ENCODE data around the gene SLC24A3. TPM values are rescaled to one million over a fixed set of nuclear protein-coding genes. Genes with fewer than 3 reads are reported as not detected.

Gene SLC24A3
- total RNA-seq, 4 donors from 2014 or later = 4.2 to 6.4 (median 5.6) TPM

DNA sequence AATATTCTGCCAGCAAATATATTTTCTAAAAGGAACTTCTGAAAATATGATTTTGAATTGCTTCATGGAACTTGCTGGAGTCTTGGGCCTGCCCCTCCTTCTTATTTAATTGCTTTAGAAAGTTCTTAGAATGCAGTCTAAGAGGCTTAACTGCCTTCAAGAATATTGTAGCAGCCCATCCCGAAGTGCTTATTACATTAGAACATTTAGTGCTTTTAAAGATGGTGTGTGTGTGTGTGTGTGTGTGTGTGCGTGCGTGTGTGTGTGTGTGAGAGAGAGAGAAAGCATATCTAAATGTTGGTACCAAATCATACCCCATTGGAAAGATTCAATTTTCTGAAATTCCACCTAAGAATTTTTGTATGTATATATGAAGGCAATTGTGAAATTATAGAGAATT is 193.5 kb downstream of the SLC24A3 start:
- TF ChIP-seq POLR2AphosphoS5 (IDR thresholded peaks at IDR 0.05) = no peak
- no peak for TF ChIP-seq EP300 (IDR thresholded peaks at IDR 0.05)
- TF ChIP-seq, protein P1, sequence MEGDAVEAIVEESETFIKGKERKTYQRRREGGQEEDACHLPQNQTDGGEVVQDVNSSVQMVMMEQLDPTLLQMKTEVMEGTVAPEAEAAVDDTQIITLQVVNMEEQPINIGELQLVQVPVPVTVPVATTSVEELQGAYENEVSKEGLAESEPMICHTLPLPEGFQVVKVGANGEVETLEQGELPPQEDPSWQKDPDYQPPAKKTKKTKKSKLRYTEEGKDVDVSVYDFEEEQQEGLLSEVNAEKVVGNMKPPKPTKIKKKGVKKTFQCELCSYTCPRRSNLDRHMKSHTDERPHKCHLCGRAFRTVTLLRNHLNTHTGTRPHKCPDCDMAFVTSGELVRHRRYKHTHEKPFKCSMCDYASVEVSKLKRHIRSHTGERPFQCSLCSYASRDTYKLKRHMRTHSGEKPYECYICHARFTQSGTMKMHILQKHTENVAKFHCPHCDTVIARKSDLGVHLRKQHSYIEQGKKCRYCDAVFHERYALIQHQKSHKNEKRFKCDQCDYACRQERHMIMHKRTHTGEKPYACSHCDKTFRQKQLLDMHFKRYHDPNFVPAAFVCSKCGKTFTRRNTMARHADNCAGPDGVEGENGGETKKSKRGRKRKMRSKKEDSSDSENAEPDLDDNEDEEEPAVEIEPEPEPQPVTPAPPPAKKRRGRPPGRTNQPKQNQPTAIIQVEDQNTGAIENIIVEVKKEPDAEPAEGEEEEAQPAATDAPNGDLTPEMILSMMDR (IDR thresholded peaks at IDR 0.05) = no peak
- no peak for TF ChIP-seq POLR2A (IDR thresholded peaks at IDR 0.05)
- Histone ChIP-seq H3K9me3 (no peaks in the 10 kb centered on the region), H3K4me1 (peaks cover 2% of the 10 kb centered on the region), H3K27ac (no peak overlapping the region), H3K27me3 (no peaks in the 10 kb centered on the region), H3K4me3 (no peak overlapping the region), H3K36me3 (no peaks in the 10 kb centered on the region)
- no peak for DNase-seq (ENCODE audit: low spot score in 2 of 2)
- 78% methylated on average over 3 of the region's 3 CpGs for WGBS

GRCh38 chr20:19406381-19406780 is 193.9 kb downstream of the SLC24A3 start:
- Histone ChIP-seq H3K9me3 (no peaks in the 10 kb centered on the region), H3K36me3 (no peaks in the 10 kb centered on the region), H3K27ac (peak overlapping the region; percentile 56), H3K4me1 (peaks cover 2% of the 10 kb centered on the region), H3K4me3 (no peak overlapping the region), H3K27me3 (no peaks in the 10 kb centered on the region)
- 95% methylated on average over 2 of the region's 2 CpGs for WGBS
- no peak for TF ChIP-seq EP300 (IDR thresholded peaks at IDR 0.05)
- no peak for DNase-seq (ENCODE audit: low spot score in 2 of 2)

GRCh38 chr20:19407196-19407595 is 194.8 kb downstream of the SLC24A3 start:
- no peak for DNase-seq (ENCODE audit: low spot score in 2 of 2)
- TF ChIP-seq POLR2A (IDR thresholded peaks at IDR 0.05) (no peak), POLR2AphosphoS5 (IDR thresholded peaks at IDR 0.05) (no peak), EP300 (IDR thresholded peaks at IDR 0.05) (no peak)
- TF ChIP-seq, protein P1 (IDR thresholded peaks at IDR 0.05) = no peak
- peak overlapping the region; percentile 56 for H3K27ac ChIP-seq
- WGBS = 69% methylated on average over 8 of the region's 8 CpGs
- peaks cover 2% of the 10 kb centered on the region for H3K4me1 ChIP-seq
- H3K4me3 ChIP-seq = no peak overlapping the region
- H3K27me3 ChIP-seq = no peaks in the 10 kb centered on the region
- no peaks in the 10 kb centered on the region for H3K9me3 ChIP-seq
- H3K36me3 ChIP-seq = no peaks in the 10 kb centered on the region

GRCh38 chr20:19407736-19408135 is 195.3 kb downstream of the SLC24A3 start:
- Histone ChIP-seq H3K27ac (no peak overlapping the region), H3K4me3 (no peak overlapping the region), H3K36me3 (no peaks in the 10 kb centered on the region), H3K27me3 (no peaks in the 10 kb centered on the region), H3K9me3 (no peaks in the 10 kb centered on the region), H3K4me1 (peaks cover 2% of the 10 kb centered on the region)
- no peak for DNase-seq (ENCODE audit: low spot score in 2 of 2)
- TF ChIP-seq POLR2A (IDR thresholded peaks at IDR 0.05) (no peak), POLR2AphosphoS5 (IDR thresholded peaks at IDR 0.05) (no peak), EP300 (IDR thresholded peaks at IDR 0.05) (no peak)
- TF ChIP-seq, protein P1 (IDR thresholded peaks at IDR 0.05) = no peak
- WGBS = 40% methylated on average over 4 of the region's 4 CpGs

DNA sequence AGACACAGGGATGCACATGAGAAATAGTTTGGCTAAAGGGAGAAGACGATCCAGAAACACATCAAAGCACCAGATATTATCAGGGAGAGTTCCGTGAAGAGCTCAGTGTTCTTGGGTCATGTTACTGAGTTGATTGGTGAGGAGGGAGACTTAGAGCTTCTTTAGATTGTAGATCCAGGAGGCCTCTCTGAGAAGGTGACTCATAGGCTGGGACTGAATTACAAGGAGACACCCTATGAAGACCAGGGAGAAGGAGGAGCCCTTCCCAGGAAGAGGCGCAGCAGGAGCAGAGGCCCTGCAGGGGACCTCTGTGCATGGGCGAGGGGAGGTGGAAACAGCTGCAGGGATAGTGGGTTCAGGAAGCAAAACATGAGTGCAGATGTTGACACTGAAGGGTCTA is 196.5 kb downstream of the SLC24A3 start:
- TF ChIP-seq POLR2A (IDR thresholded peaks at IDR 0.05) = no peak
- TF ChIP-seq POLR2AphosphoS5 (IDR thresholded peaks at IDR 0.05) = no peak
- TF ChIP-seq, protein P1 (IDR thresholded peaks at IDR 0.05) = no peak
- no peak for TF ChIP-seq EP300 (IDR thresholded peaks at IDR 0.05)
- no peak for DNase-seq (ENCODE audit: low spot score in 2 of 2)
- Histone ChIP-seq H3K9me3 (no peaks in the 10 kb centered on the region), H3K36me3 (no peaks in the 10 kb centered on the region), H3K4me1 (peaks cover 2% of the 10 kb centered on the region), H3K27me3 (no peaks in the 10 kb centered on the region), H3K27ac (no peak overlapping the region), H3K4me3 (no peak overlapping the region)
- 72% methylated on average over 4 of the region's 4 CpGs for WGBS

- no peak overlapping the region for H3K4me3 ChIP-seq
- no peak overlapping the region for H3K27ac ChIP-seq
- H3K4me1 ChIP-seq = peaks cover 2% of the 10 kb centered on the region
- no peaks in the 10 kb centered on the region for H3K9me3 ChIP-seq
- no peaks in the 10 kb centered on the region for H3K27me3 ChIP-seq
- H3K36me3 ChIP-seq = no peaks in the 10 kb centered on the region
- TF ChIP-seq POLR2AphosphoS5 (IDR thresholded peaks at IDR 0.05) (no peak), EP300 (IDR thresholded peaks at IDR 0.05) (no peak), POLR2A (IDR thresholded peaks at IDR 0.05) (no peak)
- TF ChIP-seq, protein P1 (IDR thresholded peaks at IDR 0.05) = no peak
- 87% methylated on average over 3 of the region's 3 CpGs for WGBS
- DNase-seq (ENCODE audit: low spot score in 2 of 2) = no peak
Measured at GRCh38 chr20:19411811-19412210, 199.4 kb downstream of the SLC24A3 start.

Measured in suprapubic skin (tissue), 4 donors.